IMR-90 (cell line): ENCODE results near the gene RASGRP4. TPM values are rescaled to one million over a fixed set of nuclear protein-coding genes. Genes with fewer than 3 reads are reported as not detected.
A peak's percentile ranks its signal among the peaks of the same experiment; 100 is the strongest.

ENCODE experiments used
- ATAC-seq: fragments of 200-7000 bp; cut with Tn5 transposase; 2 replicates; pipeline ENCODE4 v1.9.1; 2020; ENCODE audit warnings: low read depth, mild to moderate bottlenecking, moderate library complexity
- BruUV-seq: library from RNA; stranded (reverse); fragments of 400-500 nt; replicated peaks from 2 replicates; lab custom pipeline; 2021; lab: Mats Ljungman, UMichigan
- CTCF ChIA-PET: fragments of 300-600 bp; formaldehyde crosslinking; extraction: SDS; loops from one replicate; lab custom pipeline; 2021; ENCODE audit warnings: antibody characterized with exemption; lab: Yijun Ruan, JAX
- POLR2A ChIA-PET: fragments of 300-600 bp; sonication (Branson Sonifier 250); formaldehyde crosslinking; loops from one replicate; lab custom pipeline; 2022; ENCODE audit warnings: antibody characterized with exemption; ENCODE audit not compliant: unreplicated experiment; lab: Charles Lee
- DNase-seq: peaks from one replicate; pipeline ENCODE4 v3.0.0; 2013
- H2AFZ ChIP-seq: replicated peaks from 2 replicates; pipeline ENCODE3; 2013; ENCODE audit warnings: low read length, mild to moderate bottlenecking; ENCODE audit not compliant: poor library complexity
- H2AK5ac ChIP-seq: 2 replicates; pipeline ENCODE4 v1.6.1; 2013; ENCODE audit warnings: low read depth, low read length, inconsistent platforms
- H2AK9ac ChIP-seq: replicated peaks from 2 replicates; pipeline ENCODE3; 2013; ENCODE audit warnings: mild to moderate bottlenecking, low read depth, low read length, moderate library complexity; ENCODE audit not compliant: poor library complexity
- H2BK120ac ChIP-seq: 2 replicates; pipeline ENCODE4 v1.6.1; 2013; ENCODE audit warnings: low read depth, low read length, inconsistent platforms
- H2BK15ac ChIP-seq: 3 replicates; pipeline ENCODE4 v1.6.1; 2013; ENCODE audit warnings: low read depth, low read length, inconsistent platforms
- H2BK20ac ChIP-seq: 2 replicates; pipeline ENCODE4 v1.6.1; 2013; ENCODE audit warnings: low read depth, mild to moderate bottlenecking, inconsistent platforms, low read length, moderate library complexity
- H2BK5ac ChIP-seq: 2 replicates; pipeline ENCODE4 v1.6.1; 2013; ENCODE audit warnings: mild to moderate bottlenecking, low read depth, low read length, inconsistent platforms; ENCODE audit not compliant: poor library complexity, severe bottlenecking
- H3K14ac ChIP-seq: replicated peaks from 2 replicates; pipeline ENCODE4 v1.6.1; 2013; ENCODE audit warnings: low read depth, low read length, inconsistent platforms
- H3K18ac ChIP-seq: 2 replicates; pipeline ENCODE4 v1.6.1; 2013; ENCODE audit warnings: low read depth, low read length, control low read depth
- H3K23ac ChIP-seq: 2 replicates; pipeline ENCODE4 v1.6.1; 2013; ENCODE audit warnings: low read depth, low read length, inconsistent platforms
- H3K27ac ChIP-seq: 2 replicates; pipeline ENCODE4 v1.5.1; 2013; ENCODE audit warnings: mild to moderate bottlenecking, control low read depth, low read length; ENCODE audit not compliant: insufficient read depth
- H3K27me3 ChIP-seq: 2 replicates; pipeline ENCODE4 v1.6.1; 2013; ENCODE audit warnings: low read length; ENCODE audit not compliant: control insufficient read depth, insufficient read depth
- H3K36me3 ChIP-seq: 2 replicates; pipeline ENCODE4 v1.6.1; 2013; ENCODE audit warnings: low read length, mixed read lengths; ENCODE audit not compliant: control insufficient read depth, insufficient read depth
- H3K4ac ChIP-seq: 2 replicates; pipeline ENCODE4 v1.6.1; 2013; ENCODE audit warnings: low read depth, low read length, inconsistent platforms
- H3K4me1 ChIP-seq: 2 replicates; pipeline ENCODE4 v1.6.1; 2013; ENCODE audit warnings: low read length, mixed read lengths; ENCODE audit not compliant: control insufficient read depth, insufficient read depth
- H3K4me2 ChIP-seq: 2 replicates; pipeline ENCODE4 v1.6.1; 2013; ENCODE audit warnings: low read depth, mild to moderate bottlenecking, control low read depth, low read length, moderate library complexity
- H3K4me3 ChIP-seq: 2 replicates; pipeline ENCODE4 v1.5.1; 2013; ENCODE audit warnings: low read depth, mild to moderate bottlenecking, control low read depth, low read length, moderate library complexity; ENCODE audit not compliant: insufficient read depth
- H3K56ac ChIP-seq: 2 replicates; pipeline ENCODE4 v1.6.1; 2013; ENCODE audit warnings: low read length, inconsistent platforms; ENCODE audit not compliant: insufficient read depth; ENCODE audit errors: extremely low read depth
- H3K79me1 ChIP-seq, 2 experiments: 2 replicates each; pipeline ENCODE4 v1.6.1; 2013; ENCODE audit warnings: low read length in 2 of 2, inconsistent platforms in 1 of 2, low read depth in 1 of 2
- H3K9ac ChIP-seq: 2 replicates; pipeline ENCODE4 v1.6.1; 2013; ENCODE audit warnings: low read depth, low read length, control low read depth
- H3K9me1 ChIP-seq: 2 replicates; pipeline ENCODE4 v1.6.1; 2013; ENCODE audit warnings: low read length, inconsistent platforms; ENCODE audit not compliant: insufficient read depth
- H3K9me3 ChIP-seq: 2 replicates; pipeline ENCODE4 v1.6.1; 2013; ENCODE audit warnings: low read length; ENCODE audit not compliant: control insufficient read depth, insufficient read depth
- H4K20me1 ChIP-seq: 2 replicates; pipeline ENCODE4 v1.6.1; 2013; ENCODE audit warnings: low read length, inconsistent platforms; ENCODE audit not compliant: insufficient read depth
- H4K5ac ChIP-seq: 2 replicates; pipeline ENCODE4 v1.6.1; 2013; ENCODE audit warnings: mild to moderate bottlenecking, low read depth, low read length, control low read depth
- H4K8ac ChIP-seq, 2 experiments: 2 replicates each; pipeline ENCODE4 v1.6.1; 2013; ENCODE audit warnings: low read depth in 2 of 2, low read length in 2 of 2, control low read depth in 1 of 2, inconsistent platforms in 1 of 2
- H4K91ac ChIP-seq: 2 replicates; pipeline ENCODE4 v1.6.1; 2013; ENCODE audit warnings: low read depth, low read length, inconsistent platforms; ENCODE audit not compliant: insufficient read depth
- MAFK ChIP-seq: IDR thresholded peaks from 2 replicates; pipeline ENCODE4 v1.6.1; 2012; ENCODE audit warnings: low read depth, low read length, improper control_type of control experiment
- MXI1 ChIP-seq: IDR thresholded peaks from 2 replicates; pipeline ENCODE4 v1.6.1; 2012; ENCODE audit warnings: low read depth, mild to moderate bottlenecking, low read length, moderate library complexity, borderline replicate concordance
- NFE2L2 ChIP-seq: fragments of 150-350 bp; IDR thresholded peaks from 2 replicates; pipeline ENCODE4 v1.6.1; 2016; ENCODE audit warnings: low read depth, mild to moderate bottlenecking, low read length
- POLR2A ChIP-seq: IDR thresholded peaks from 2 replicates; pipeline ENCODE4 v1.6.1; 2012; ENCODE audit warnings: mild to moderate bottlenecking, low read depth, low read length
- RAD21 ChIP-seq: IDR thresholded peaks from 2 replicates; pipeline ENCODE4 v1.6.1; 2012; ENCODE audit warnings: low read length, improper control_type of control experiment
- RCOR1 ChIP-seq: IDR thresholded peaks from 2 replicates; pipeline ENCODE4 v1.6.1; 2012; ENCODE audit warnings: mild to moderate bottlenecking, low read length, improper control_type of control experiment; ENCODE audit not compliant: insufficient replicate concordance
- WGBS, 2 experiments: methylation state at CpG; one replicate each; pipeline versions ENCODE4 v1.1.5 to v1.1.7; 2013; ENCODE audit warnings: missing lambda C conversion rate in 2 of 2; ENCODE audit not compliant: insufficient read length in 1 of 2; ENCODE audit errors: extremely low coverage in 2 of 2; 5-methylcytosine and 5-hydroxymethylcytosine counted together
- dilution Hi-C: fragments of 300-500 bp; cut with HindIII; formaldehyde crosslinking; loops from one replicate; pipeline ENCODE4 v1.14.3; 2018; ENCODE audit warnings: low sequenced_read_pairs; ENCODE audit not compliant: unreplicated experiment
- in situ Hi-C: fragments of 300-500 bp; cut with MboI; formaldehyde crosslinking; loops from 3 replicates; pipeline ENCODE4 v1.14.3; 2019; ENCODE audit warnings: low sequenced_read_pairs, inconsistent platforms, mixed read lengths
- intact Hi-C: fragments of 100-400 bp; cut with micrococcal nuclease; formaldehyde crosslinking; loops from 2 replicates; pipeline ENCODE4 v1.10.0; 2022
- polyA plus RNA-seq, 3 experiments: library from polyadenylated mRNA; depleted of rRNA; stranded (reverse); fragments of >200 nt; gene quantifications; 2 replicates each; pipeline ENCODE4 v1.2.3, GENCODE V29; 2012; ENCODE audit warnings: low replicate concordance in 1 of 3
- total RNA-seq: library from RNA; depleted of rRNA; stranded (reverse); fragments of >200 nt; gene quantifications from 2 replicates; pipeline ENCODE4 v1.2.3, GENCODE V29; 2012
- TF ChIP-seq, protein P1 (sequence below): conservative IDR thresholded peaks from 2 replicates; pipeline ENCODE4 v1.5.1; 2012; ENCODE audit warnings: mild to moderate bottlenecking, low read depth, low read length, improper control_type of control experiment

Gene RASGRP4
- total and polyA plus RNA-seq, 2 of the 4 experiments (the other 2 are of a cell fraction): not detected

DNA sequence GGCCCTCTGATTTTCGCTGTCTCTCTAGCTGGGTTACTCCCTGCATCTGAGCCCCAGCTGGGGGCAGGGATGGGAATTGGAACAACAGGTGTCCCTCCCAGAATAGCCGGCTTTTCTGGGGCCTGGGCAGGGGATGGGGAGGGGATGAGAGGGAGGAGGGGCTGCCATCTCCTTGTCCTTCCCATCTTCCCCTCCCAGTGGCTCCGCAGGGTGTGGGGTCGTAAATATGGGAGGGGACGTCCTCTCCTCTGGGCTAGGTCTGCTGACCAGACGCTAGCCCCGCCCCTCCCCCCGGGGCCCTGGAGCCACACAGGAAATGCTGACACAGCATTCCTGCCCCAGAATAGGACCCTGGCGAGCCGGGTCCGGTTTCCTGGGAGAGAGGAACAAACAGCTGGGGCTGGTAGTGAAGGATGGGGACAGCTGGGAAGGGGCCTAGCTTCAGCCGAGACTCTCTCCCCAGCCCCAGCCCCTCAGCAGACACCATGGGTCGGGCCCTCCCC lies 8.6 kb upstream of the RASGRP4 start:
- dilution Hi-C loops (no loop called here), intact Hi-C loops (no loop called here), in situ Hi-C loops (no loop called here)
- H2BK120ac ChIP-seq: no peak overlapping the region
- no TSS peak for BruUV-seq
- H2AFZ ChIP-seq: no peak overlapping the region
- no peak overlapping the region for H3K56ac ChIP-seq
- no peaks in the 10 kb centered on the region for H4K20me1 ChIP-seq
- H3K36me3 ChIP-seq: no peaks in the 10 kb centered on the region
- H3K4ac ChIP-seq: no peak overlapping the region
- H3K14ac ChIP-seq: no peak overlapping the region
- H4K5ac ChIP-seq: no peak overlapping the region
- CTCF ChIA-PET: no interaction called here
- POLR2A ChIA-PET: no interaction called here
- WGBS, 2 experiments: no CpG with 5 or more reads among the region's 13 CpGs
- no peak overlapping the region for H2BK15ac ChIP-seq
- no peak for ATAC-seq
- H4K8ac ChIP-seq: no peak overlapping the region
- H2AK9ac ChIP-seq: no peak overlapping the region
- H3K9me1 ChIP-seq: no peaks in the 10 kb centered on the region
- no peak for DNase-seq
- H3K27me3 ChIP-seq: peaks cover 26% of the 10 kb centered on the region
- H3K4me3 ChIP-seq: no peak overlapping the region
- no peak overlapping the region for H2AK5ac ChIP-seq
- H3K9ac ChIP-seq: no peak overlapping the region
- no peak overlapping the region for H3K27ac ChIP-seq
- H3K18ac ChIP-seq: no peak overlapping the region
- H3K9me3 ChIP-seq: no peaks in the 10 kb centered on the region
- H3K23ac ChIP-seq: no peak overlapping the region
- no peaks in the 10 kb centered on the region for H3K4me1 ChIP-seq
- no peak overlapping the region for H4K91ac ChIP-seq
- no peak overlapping the region for H2BK5ac ChIP-seq
- H2BK20ac ChIP-seq: no peak overlapping the region
- no peaks in the 10 kb centered on the region for H3K79me1 ChIP-seq
- H3K4me2 ChIP-seq: no peak overlapping the region
- TF ChIP-seq RCOR1 (no peak), MAFK (peak; percentile 97), RAD21 (no peak), NFE2L2 (no peak), MXI1 (no peak), POLR2A (no peak)
- TF ChIP-seq, protein P1, sequence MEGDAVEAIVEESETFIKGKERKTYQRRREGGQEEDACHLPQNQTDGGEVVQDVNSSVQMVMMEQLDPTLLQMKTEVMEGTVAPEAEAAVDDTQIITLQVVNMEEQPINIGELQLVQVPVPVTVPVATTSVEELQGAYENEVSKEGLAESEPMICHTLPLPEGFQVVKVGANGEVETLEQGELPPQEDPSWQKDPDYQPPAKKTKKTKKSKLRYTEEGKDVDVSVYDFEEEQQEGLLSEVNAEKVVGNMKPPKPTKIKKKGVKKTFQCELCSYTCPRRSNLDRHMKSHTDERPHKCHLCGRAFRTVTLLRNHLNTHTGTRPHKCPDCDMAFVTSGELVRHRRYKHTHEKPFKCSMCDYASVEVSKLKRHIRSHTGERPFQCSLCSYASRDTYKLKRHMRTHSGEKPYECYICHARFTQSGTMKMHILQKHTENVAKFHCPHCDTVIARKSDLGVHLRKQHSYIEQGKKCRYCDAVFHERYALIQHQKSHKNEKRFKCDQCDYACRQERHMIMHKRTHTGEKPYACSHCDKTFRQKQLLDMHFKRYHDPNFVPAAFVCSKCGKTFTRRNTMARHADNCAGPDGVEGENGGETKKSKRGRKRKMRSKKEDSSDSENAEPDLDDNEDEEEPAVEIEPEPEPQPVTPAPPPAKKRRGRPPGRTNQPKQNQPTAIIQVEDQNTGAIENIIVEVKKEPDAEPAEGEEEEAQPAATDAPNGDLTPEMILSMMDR: no peak
